Ovary (tissue), 9 donors: Measurements from ENCODE around the gene PARVA. TPM values are rescaled to one million over a fixed set of nuclear protein-coding genes. Genes with fewer than 3 reads are reported as not detected.
A peak's percentile ranks its signal among the peaks of the same experiment; 100 is the strongest.

Experiments used
- DNase-seq, 5 donors: peaks; one replicate each; pipeline ENCODE4 v3.0.0-alpha.2; 2019 to 2020
- H3K27ac ChIP-seq, 2 donors: fragments of 200-600 bp; one replicate each; pipeline versions ENCODE4 v1.5.1 to v1.8.0; 2019 to 2022
- H3K27me3 ChIP-seq: fragments of 200-600 bp; one replicate; pipeline ENCODE4 v1.8.0; 2022
- H3K36me3 ChIP-seq: fragments of 200-600 bp; sonication (generic); one replicate; pipeline ENCODE4 v1.5.1; 2019
- H3K4me1 ChIP-seq: one replicate; pipeline ENCODE4 v1.8.1; 2013; ENCODE audit warnings: mild to moderate bottlenecking, moderate library complexity; ENCODE audit not compliant: insufficient read depth
- H3K4me3 ChIP-seq: fragments of 200-600 bp; sonication (generic); one replicate; pipeline ENCODE4 v1.5.1; 2017
- H3K9me3 ChIP-seq, 2 donors: fragments of 200-600 bp in 1 of 2; sonication (generic) in 1 of 2; one replicate each; pipeline versions ENCODE4 v1.5.1 to v1.8.1; 2013 to 2019; ENCODE audit warnings: mild to moderate bottlenecking in 1 of 2, moderate library complexity in 1 of 2
- EP300 ChIP-seq: sonication (generic); formaldehyde crosslinking; IDR thresholded peaks from one replicate; pipeline ENCODE4 v1.6.1; 2017; ENCODE audit warnings: antibody characterized with exemption
- POLR2A ChIP-seq: fragments of 450-650 bp; IDR thresholded peaks from one replicate; pipeline ENCODE4 v1.6.1; 2017; ENCODE audit warnings: antibody characterized with exemption, mild to moderate bottlenecking, moderate library complexity
- WGBS, 3 donors: extraction: QIAGEN DNeasy Blood & Tissue Kit in 1 of 3; methylation state at CpG; one replicate each; pipeline versions ENCODE4 v1.1.5 to v1.1.7; 2013 to 2017; 5-methylcytosine and 5-hydroxymethylcytosine counted together
- intact Hi-C, 4 donors: fragments of 100-400 bp; cut with DNase I; formaldehyde crosslinking; loops; one replicate each; pipeline versions ENCODE4 v1.11.0 to v1.15.1; 2022 to 2023
- polyA plus RNA-seq, 2 donors: library from polyadenylated mRNA; stranded (reverse); fragments of 200-250 nt in 1 of 2; fragments of 350-450 nt in 1 of 2; fragmentation: Illumina TruSeq in 1 of 2; extraction: RNeasy Lipid Tissue Mini Kit (QIAGEN cat#74804) in 1 of 2; gene quantifications; one replicate each; pipeline ENCODE4 v1.2.3, GENCODE V29; 2013 to 2014
- total RNA-seq, 7 donors: library from RNA; depleted of rRNA in 2 of 7; stranded (reverse); fragments of >200 nt in 2 of 7; fragmentation: NEBNext Ultra II Directional in 3 of 7; extraction: Animal tissue kit (Norgen Biotek cat#: 25700) in 3 of 7; gene quantifications; one replicate each; pipeline versions ENCODE4 v1.1.0 to v1.2.4, GENCODE V29; 2016 to 2023
- TF ChIP-seq, protein P1 (sequence below), 3 donors: fragments of 450-650 bp in 2 of 3; fragments of 200-600 bp in 1 of 3; IDR thresholded peaks; one replicate each; pipeline versions ENCODE4 v1.5.1 to v1.8.0; 2016 to 2022; ENCODE audit warnings: antibody characterized with exemption in 3 of 3, mild to moderate bottlenecking in 1 of 3
- donor health status: DM: no; HTN: no; CAD: no; lungs with moderate emphysema.
- donor health status: DM: no; HTN: no; CAD: no.
- donor health status: Bipolar disorder and iron deficiency.
- donor health status: DM: yes; HTN: yes; CAD: no.
- donor health status: DM: no; HTN: no; CAD: no.
- donor health status: DM: yes; HTN: yes; CAD: no.

PARVA gene
- total and polyA plus RNA-seq, 9 donors = 28.4 to 126 (median 89.8) TPM

GRCh38 chr11:12414611-12415010 lies 37.2 kb downstream of the PARVA start:
- intact Hi-C loops = loop anchor here in 2 of 4 donors (10.0 kb wide), 2 partner anchors 260 to 480 kb away; partner anchors contain the start of gene TEAD1 (in 1 of the 2)
- WGBS, 3 donors = 11 to 19% (median 14%) methylated on average over 6 of the region's 6 CpGs
- no peaks in the 10 kb centered on the region for H3K27me3 ChIP-seq
- no peak for DNase-seq
- H3K9me3 ChIP-seq = peaks cover 0 to 2% of the 10 kb centered on the region in 2 donors
- peak overlapping the region; percentile 2 for H3K4me3 ChIP-seq
- TF ChIP-seq POLR2A (no peak), EP300 (no peak)
- TF ChIP-seq, protein P1, sequence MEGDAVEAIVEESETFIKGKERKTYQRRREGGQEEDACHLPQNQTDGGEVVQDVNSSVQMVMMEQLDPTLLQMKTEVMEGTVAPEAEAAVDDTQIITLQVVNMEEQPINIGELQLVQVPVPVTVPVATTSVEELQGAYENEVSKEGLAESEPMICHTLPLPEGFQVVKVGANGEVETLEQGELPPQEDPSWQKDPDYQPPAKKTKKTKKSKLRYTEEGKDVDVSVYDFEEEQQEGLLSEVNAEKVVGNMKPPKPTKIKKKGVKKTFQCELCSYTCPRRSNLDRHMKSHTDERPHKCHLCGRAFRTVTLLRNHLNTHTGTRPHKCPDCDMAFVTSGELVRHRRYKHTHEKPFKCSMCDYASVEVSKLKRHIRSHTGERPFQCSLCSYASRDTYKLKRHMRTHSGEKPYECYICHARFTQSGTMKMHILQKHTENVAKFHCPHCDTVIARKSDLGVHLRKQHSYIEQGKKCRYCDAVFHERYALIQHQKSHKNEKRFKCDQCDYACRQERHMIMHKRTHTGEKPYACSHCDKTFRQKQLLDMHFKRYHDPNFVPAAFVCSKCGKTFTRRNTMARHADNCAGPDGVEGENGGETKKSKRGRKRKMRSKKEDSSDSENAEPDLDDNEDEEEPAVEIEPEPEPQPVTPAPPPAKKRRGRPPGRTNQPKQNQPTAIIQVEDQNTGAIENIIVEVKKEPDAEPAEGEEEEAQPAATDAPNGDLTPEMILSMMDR (IDR thresholded peaks at IDR 0.05) = no peak
- H3K4me1 ChIP-seq = peaks cover 29% of the 10 kb centered on the region
- H3K36me3 ChIP-seq = no peaks in the 10 kb centered on the region
- peak overlapping the region; percentile 25 to 33 for H3K27ac ChIP-seq

DNA sequence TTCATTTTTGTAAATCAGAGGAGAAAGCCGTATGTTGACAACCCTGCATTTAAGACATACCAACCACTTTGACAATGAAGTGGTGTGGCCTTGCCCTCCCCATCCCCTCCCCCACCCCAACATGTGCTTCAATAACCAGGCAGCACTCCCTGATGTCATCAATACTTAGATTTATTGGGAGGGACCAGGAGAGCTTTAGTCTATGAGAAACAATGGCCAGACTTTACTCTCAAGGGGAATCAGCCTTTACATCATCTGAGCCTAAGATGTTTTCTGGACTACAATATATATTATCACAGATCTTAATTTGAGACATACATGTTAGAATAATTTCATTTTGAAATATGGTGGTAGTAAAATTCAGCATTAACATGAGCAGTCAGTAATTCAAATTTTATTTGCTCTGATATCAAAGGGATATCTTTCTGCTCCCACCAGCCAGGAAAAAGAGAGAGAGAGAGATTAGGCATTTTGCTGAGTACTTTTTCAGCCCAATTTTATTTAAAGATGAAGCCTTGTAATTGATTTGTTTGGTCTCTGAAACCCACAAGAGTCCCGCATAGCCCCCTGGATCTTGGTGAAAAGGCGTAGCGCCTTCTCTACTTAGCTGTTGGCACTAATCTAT lies 38.1 kb downstream of the PARVA start:
- H3K4me1 ChIP-seq = peaks cover 23% of the 10 kb centered on the region
- H3K9me3 ChIP-seq = peaks cover 0 to 2% of the 10 kb centered on the region in 2 donors
- DNase-seq = no peak
- H3K36me3 ChIP-seq = no peaks in the 10 kb centered on the region
- no peak overlapping the region for H3K27ac ChIP-seq
- no peak for TF ChIP-seq EP300
- TF ChIP-seq, protein P1 (IDR thresholded peaks at IDR 0.05) = no peak
- TF ChIP-seq POLR2A = no peak
- H3K4me3 ChIP-seq = no peak overlapping the region
- no peaks in the 10 kb centered on the region for H3K27me3 ChIP-seq
- intact Hi-C loops = loop anchor here in 2 of 4 donors (10.0 kb wide), 2 partner anchors 259 to 479 kb away; partner anchors contain the start of gene TEAD1 (in 1 of the 2)
- 88 to 90% (median 90%) methylated on average over 4 of the region's 4 CpGs for WGBS, 3 donors

DNA sequence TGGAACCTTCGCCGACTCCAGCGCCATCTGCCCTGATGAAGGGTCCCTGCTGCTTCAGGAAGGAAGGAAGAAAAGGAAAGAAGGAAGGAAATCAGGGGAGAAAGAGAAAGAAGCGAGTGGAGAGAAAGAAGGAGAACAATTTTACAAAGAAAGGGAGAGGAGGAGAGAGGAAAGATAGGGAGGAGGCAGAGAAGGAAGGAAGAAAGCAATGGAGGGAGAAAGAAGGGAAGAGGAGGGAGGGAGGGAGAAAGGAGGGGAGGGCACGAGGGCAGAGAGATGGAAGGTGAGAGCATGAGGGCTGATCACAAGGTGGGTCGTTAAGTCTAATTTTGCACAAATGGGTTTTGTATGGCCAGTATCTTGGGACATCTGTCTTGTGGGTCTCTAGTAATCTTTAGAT lies 39.2 kb downstream of the PARVA start:
- DNase-seq = no peak
- H3K9me3 ChIP-seq = peaks cover 0 to 2% of the 10 kb centered on the region in 2 donors
- no peaks in the 10 kb centered on the region for H3K36me3 ChIP-seq
- H3K4me1 ChIP-seq = peaks cover 22% of the 10 kb centered on the region
- no peak overlapping the region for H3K27ac ChIP-seq
- no peak overlapping the region for H3K4me3 ChIP-seq
- no peaks in the 10 kb centered on the region for H3K27me3 ChIP-seq
- 88 to 93% (median 90%) methylated on average over 6 of the region's 6 CpGs for WGBS, 3 donors
- intact Hi-C loops = loop anchor here in 2 of 4 donors (10.0 kb wide), 2 partner anchors 258 to 478 kb away; partner anchors contain the start of gene TEAD1 (in 1 of the 2)
- TF ChIP-seq, protein P1 (IDR thresholded peaks at IDR 0.05) = no peak
- TF ChIP-seq EP300 = no peak
- TF ChIP-seq POLR2A = no peak

- no peak overlapping the region for H3K27ac ChIP-seq
- no peak overlapping the region for H3K4me3 ChIP-seq
- intact Hi-C loops = loop anchor here in 2 of 4 donors (10.0 kb wide), 2 partner anchors 257 to 477 kb away; partner anchors contain the start of gene TEAD1 (in 1 of the 2)
- H3K27me3 ChIP-seq = no peaks in the 10 kb centered on the region
- H3K4me1 ChIP-seq = peaks cover 17% of the 10 kb centered on the region
- TF ChIP-seq POLR2A (no peak), EP300 (no peak)
- TF ChIP-seq, protein P1 (IDR thresholded peaks at IDR 0.05) = no peak
- no peaks in the 10 kb centered on the region for H3K36me3 ChIP-seq
- H3K9me3 ChIP-seq = peaks cover 0 to 2% of the 10 kb centered on the region in 2 donors
- DNase-seq = no peak
- WGBS, 3 donors = 49 to 53% (median 52%) methylated on average over 10 to 11 of the region's 11 CpGs
These were observed 40.6 kb downstream of the PARVA start for GRCh38 chr11:12417691-12418611.
